Tibial nerve (tissue), 4 donors: ENCODE measurements around the gene RBM19. TPM values are rescaled to one million over a fixed set of nuclear protein-coding genes. Genes with fewer than 3 reads are reported as not detected.

ENCODE experiments used
- DNase-seq, 2 donors: peaks; one replicate each; pipeline ENCODE4 v3.0.0-alpha.2; 2019; ENCODE audit warnings: low spot score in 2 of 2
- H3K27ac ChIP-seq, 4 donors: fragments of 200-600 bp; sonication (generic) in 3 of 4; one replicate each; pipeline ENCODE4 v1.5.1; 2017 to 2019; ENCODE audit warnings: mild to moderate bottlenecking in 1 of 4
- H3K27me3 ChIP-seq, 2 donors: fragments of 200-600 bp; sonication (generic) in 1 of 2; one replicate each; pipeline versions ENCODE4 v1.5.1 to v1.6.0; 2017 to 2019
- H3K36me3 ChIP-seq, 3 donors: fragments of 200-600 bp; sonication (generic); one replicate each; pipeline ENCODE4 v1.5.1; 2018 to 2019
- H3K4me1 ChIP-seq, 4 donors: fragments of 200-600 bp; sonication (generic) in 3 of 4; one replicate each; pipeline ENCODE4 v1.5.1; 2017 to 2019
- H3K4me3 ChIP-seq, 4 donors: fragments of 200-600 bp; sonication (generic) in 3 of 4; one replicate each; pipeline ENCODE4 v1.5.1; 2017 to 2019; ENCODE audit warnings: mild to moderate bottlenecking in 1 of 4, moderate library complexity in 1 of 4
- H3K9me3 ChIP-seq, 4 donors: fragments of 200-600 bp; sonication (generic) in 3 of 4; one replicate each; pipeline ENCODE4 v1.5.1; 2017 to 2019
- CTCF ChIP-seq, 5 experiments: fragments of 200-600 bp in 3 of 5; fragments of 450-650 bp in 2 of 5; sonication (generic) in 3 of 5; IDR thresholded peaks; one replicate each; pipeline ENCODE4 v1.5.1; 2016 to 2019; ENCODE audit warnings: antibody characterized with exemption in 5 of 5, mild to moderate bottlenecking in 3 of 5, moderate library complexity in 2 of 5
- EP300 ChIP-seq, 2 donors: sonication (generic); formaldehyde crosslinking; IDR thresholded peaks; one replicate each; pipeline ENCODE4 v1.6.1; 2017; ENCODE audit warnings: antibody characterized with exemption in 2 of 2, mild to moderate bottlenecking in 1 of 2
- POLR2A ChIP-seq, 2 donors: fragments of 450-650 bp; IDR thresholded peaks; one replicate each; pipeline ENCODE4 v1.6.1; 2017; ENCODE audit warnings: antibody characterized with exemption in 2 of 2, mild to moderate bottlenecking in 2 of 2, moderate library complexity in 2 of 2
- WGBS, 2 donors: methylation state at CpG; one replicate each; pipeline ENCODE4 v1.1.5; 2018; 5-methylcytosine and 5-hydroxymethylcytosine counted together
- total RNA-seq, 4 donors: library from RNA; depleted of rRNA; stranded (reverse); fragments of >200 nt; gene quantifications; one replicate each; pipeline ENCODE4 v1.1.0, GENCODE V29; 2016

The RBM19 gene
- total RNA-seq, 4 donors from 2014 or later = 32.0 to 57.9 (median 38.9) TPM

GRCh38 chr12:113991224-113992044 is 25.3 kb upstream of the RBM19 start:
- H3K4me3 ChIP-seq = no peak overlapping the region
- no peaks in the 10 kb centered on the region for H3K4me1 ChIP-seq
- no peaks in the 10 kb centered on the region for H3K9me3 ChIP-seq
- H3K27ac ChIP-seq = no peak overlapping the region
- no peak for DNase-seq
- WGBS, 2 donors = 80 to 90% methylated on average over 6 of the region's 6 CpGs
- H3K27me3 ChIP-seq = peaks cover 0 to 7% of the 10 kb centered on the region in 2 donors
- no peaks in the 10 kb centered on the region for H3K36me3 ChIP-seq
- TF ChIP-seq CTCF (IDR thresholded peaks at IDR 0.05) (no peak), EP300 (IDR thresholded peaks at IDR 0.05) (no peak), POLR2A (IDR thresholded peaks at IDR 0.05) (no peak)

GRCh38 chr12:113990250-113991223 is 24.4 kb upstream of the RBM19 start:
- Histone ChIP-seq H3K36me3 (no peaks in the 10 kb centered on the region), H3K9me3 (no peaks in the 10 kb centered on the region), H3K27me3 (peaks cover 0 to 7% of the 10 kb centered on the region in 2 donors), H3K4me1 (no peaks in the 10 kb centered on the region), H3K27ac (no peak overlapping the region), H3K4me3 (no peak overlapping the region)
- no peak for DNase-seq
- TF ChIP-seq CTCF (IDR thresholded peaks at IDR 0.05) (no peak), POLR2A (IDR thresholded peaks at IDR 0.05) (no peak), EP300 (IDR thresholded peaks at IDR 0.05) (no peak)
- 30 to 31% methylated on average over 8 to 10 of the region's 10 CpGs for WGBS, 2 donors

GRCh38 chr12:113988976-113989375 is 22.9 kb upstream of the RBM19 start:
- Histone ChIP-seq H3K27me3 (peaks cover 0 to 7% of the 10 kb centered on the region in 2 donors), H3K4me3 (no peak overlapping the region), H3K4me1 (no peaks in the 10 kb centered on the region), H3K9me3 (no peaks in the 10 kb centered on the region), H3K27ac (no peak overlapping the region), H3K36me3 (no peaks in the 10 kb centered on the region)
- TF ChIP-seq CTCF (IDR thresholded peaks at IDR 0.05) (no peak), POLR2A (IDR thresholded peaks at IDR 0.05) (no peak), EP300 (IDR thresholded peaks at IDR 0.05) (no peak)
- WGBS, 2 donors = 84 to 85% methylated on average over 4 of the region's 4 CpGs
- DNase-seq = no peak

GRCh38 chr12:113988064-113988451 is 21.9 kb upstream of the RBM19 start:
- Histone ChIP-seq H3K36me3 (no peaks in the 10 kb centered on the region), H3K27me3 (peaks cover 0 to 7% of the 10 kb centered on the region in 2 donors), H3K27ac (no peak overlapping the region), H3K4me1 (no peaks in the 10 kb centered on the region), H3K9me3 (no peaks in the 10 kb centered on the region), H3K4me3 (no peak overlapping the region)
- no peak for TF ChIP-seq CTCF (IDR thresholded peaks at IDR 0.05)
- TF ChIP-seq POLR2A (IDR thresholded peaks at IDR 0.05) = no peak
- no peak for TF ChIP-seq EP300 (IDR thresholded peaks at IDR 0.05)
- WGBS, 2 donors = 85 to 86% methylated on average over 4 of the region's 4 CpGs
- no peak for DNase-seq
